Liver (tissue), 9 donors: Measurements from ENCODE around the gene TMEM184A. TPM values are rescaled to one million over a fixed set of nuclear protein-coding genes. Genes with fewer than 3 reads are reported as not detected.

Experiments
- DNase-seq: peaks from one replicate; pipeline ENCODE4 v3.0.0-alpha.2; 2017; ENCODE audit warnings: low spot score
- H3K27ac ChIP-seq, 2 donors: one replicate each; pipeline ENCODE4 v1.7.0; 2013; ENCODE audit warnings: inconsistent platforms in 2 of 2, low read length in 2 of 2, control low read depth in 1 of 2, low read depth in 1 of 2, mild to moderate bottlenecking in 1 of 2
- H3K27me3 ChIP-seq, 4 donors: one replicate each; pipeline versions ENCODE4 v1.6.1 to v1.7.0; 2013; ENCODE audit warnings: low read length in 3 of 4, inconsistent platforms in 1 of 4, mild to moderate bottlenecking in 1 of 4, moderate library complexity in 1 of 4; ENCODE audit not compliant: control insufficient read depth in 4 of 4, insufficient read depth in 4 of 4
- H3K36me3 ChIP-seq, 4 donors: one replicate each; pipeline versions ENCODE4 v1.6.1 to v1.7.0; 2013; ENCODE audit warnings: low read length in 3 of 4, mild to moderate bottlenecking in 3 of 4, low read depth in 1 of 4, moderate library complexity in 1 of 4; ENCODE audit not compliant: control insufficient read depth in 4 of 4, insufficient read depth in 3 of 4
- H3K4me1 ChIP-seq, 4 donors: one replicate each; pipeline versions ENCODE4 v1.6.1 to v1.7.0; 2013; ENCODE audit warnings: low read length in 3 of 4, mild to moderate bottlenecking in 3 of 4, moderate library complexity in 1 of 4; ENCODE audit not compliant: control insufficient read depth in 4 of 4, insufficient read depth in 4 of 4
- H3K4me3 ChIP-seq, 3 donors: one replicate each; pipeline versions ENCODE4 v1.6.1 to v1.7.0; 2013; ENCODE audit warnings: low read length in 3 of 3, control low read depth in 1 of 3, low read depth in 1 of 3, mild to moderate bottlenecking in 1 of 3
- H3K9ac ChIP-seq, 2 donors: one replicate each; pipeline ENCODE4 v1.7.0; 2013; ENCODE audit warnings: low read length in 2 of 2, mild to moderate bottlenecking in 2 of 2, moderate library complexity in 2 of 2, control low read depth in 1 of 2, low read depth in 1 of 2
- H3K9me3 ChIP-seq, 4 donors: one replicate each; pipeline versions ENCODE4 v1.6.1 to v1.7.0; 2013; ENCODE audit warnings: low read length in 3 of 4; ENCODE audit not compliant: control insufficient read depth in 4 of 4
- ATF3 ChIP-seq: IDR thresholded peaks from 2 replicates; pipeline ENCODE4 v1.6.1; 2016; ENCODE audit warnings: antibody characterized with exemption
- CTCF ChIP-seq: fragments of 150-350 bp; IDR thresholded peaks from 2 replicates; pipeline ENCODE4 v1.5.1; 2017; ENCODE audit warnings: improper control_type of control experiment, low read depth, low read length; ENCODE audit not compliant: missing input control
- EGR1 ChIP-seq, 2 donors: IDR thresholded peaks; 2 replicates each; pipeline ENCODE4 v1.6.1; 2016 to 2018; ENCODE audit warnings: antibody characterized with exemption in 2 of 2, low read depth in 2 of 2
- FOXA2 ChIP-seq: IDR thresholded peaks from 2 replicates; pipeline ENCODE4 v1.6.1; 2016; ENCODE audit warnings: antibody characterized with exemption
- GABPA ChIP-seq, 2 donors: IDR thresholded peaks in 1 of 2; conservative IDR thresholded peaks in 1 of 2; 2 replicates each; pipeline ENCODE4 v1.6.1; 2016; ENCODE audit warnings: antibody characterized with exemption in 2 of 2, mild to moderate bottlenecking in 1 of 2, moderate library complexity in 1 of 2
- HNF4A ChIP-seq, 2 donors: conservative IDR thresholded peaks; 2 replicates each; pipeline ENCODE4 v1.6.1; 2016; ENCODE audit warnings: antibody characterized with exemption in 2 of 2, mild to moderate bottlenecking in 2 of 2
- HNF4G ChIP-seq: IDR thresholded peaks from 2 replicates; pipeline ENCODE4 v1.6.1; 2016; ENCODE audit warnings: antibody characterized with exemption
- NR2F2 ChIP-seq: IDR thresholded peaks from 2 replicates; pipeline ENCODE4 v1.6.1; 2016; ENCODE audit warnings: antibody characterized with exemption
- RAD21 ChIP-seq, 2 donors: IDR thresholded peaks; 2 replicates each; pipeline ENCODE4 v1.6.1; 2016; ENCODE audit warnings: antibody characterized with exemption in 2 of 2, mild to moderate bottlenecking in 2 of 2
- REST ChIP-seq: IDR thresholded peaks from 2 replicates; pipeline ENCODE4 v1.6.1; 2016; ENCODE audit warnings: antibody characterized with exemption, mild to moderate bottlenecking
- RXRA ChIP-seq, 2 donors: IDR thresholded peaks; 2 replicates each; pipeline ENCODE4 v1.6.1; 2017 to 2018; ENCODE audit warnings: antibody characterized with exemption in 2 of 2, mild to moderate bottlenecking in 1 of 2
- TAF1 ChIP-seq: conservative IDR thresholded peaks from 2 replicates; pipeline ENCODE4 v1.6.1; 2016; ENCODE audit warnings: antibody characterized with exemption, mild to moderate bottlenecking
- YY1 ChIP-seq: IDR thresholded peaks from 2 replicates; pipeline ENCODE4 v1.6.1; 2016; ENCODE audit warnings: antibody characterized with exemption, mild to moderate bottlenecking
- ZBTB33 ChIP-seq: IDR thresholded peaks from 2 replicates; pipeline ENCODE4 v1.6.1; 2016; ENCODE audit warnings: antibody characterized with exemption
- WGBS: extraction: QIAGEN DNeasy Blood & Tissue Kit; methylation state at CpG from one replicate; pipeline ENCODE4 v1.1.7; 2013; 5-methylcytosine and 5-hydroxymethylcytosine counted together
- polyA plus RNA-seq, 2 donors: library from polyadenylated mRNA; stranded (reverse) in 1 of 2; unstranded in 1 of 2; fragments of 200-250 nt in 1 of 2; fragments of >200 nt in 1 of 2; fragmentation: Nextera tagmentation in 1 of 2; extraction: Ambion mirVana in 1 of 2; gene quantifications; one replicate each; pipeline versions ENCODE4 v1.2.1 to v1.2.3, GENCODE V29; 2013 to 2015
- total RNA-seq, 2 donors: library from RNA; depleted of rRNA; stranded (reverse); fragments of >200 nt; gene quantifications; one replicate each; pipeline ENCODE4 v1.2.3, GENCODE V29; 2014
- donor health status: healthy.
- donor health status: healthy.
- donor health status: healthy.
- donor health status: healthy.
- donor health status: healthy.

Gene TMEM184A
- total and polyA plus RNA-seq, 4 donors = 1.6 to 12.6 (median 11.4) TPM

GRCh38 chr7:1539181-1539881, 16.7 kb downstream of the TMEM184A start:
- no peaks in the 10 kb centered on the region for H3K9me3 ChIP-seq
- peaks cover 4 to 15% (median 9%) of the 10 kb centered on the region in 4 donors for H3K36me3 ChIP-seq
- no peak overlapping the region for H3K9ac ChIP-seq
- no peak for TF ChIP-seq ATF3
- no peak for TF ChIP-seq FOXA2
- no peak for TF ChIP-seq YY1
- TF ChIP-seq GABPA (IDR thresholded peaks at IDR 0.05 in 1 of 2, conservative IDR thresholded peaks at IDR 0.05 in 1 of 2) = no peak
- no peak for TF ChIP-seq RAD21 (IDR thresholded peaks at IDR 0.05)
- TF ChIP-seq TAF1 = no peak
- no peak for TF ChIP-seq REST
- no peak for TF ChIP-seq NR2F2
- no peak for TF ChIP-seq HNF4A (conservative IDR thresholded peaks at IDR 0.05)
- TF ChIP-seq HNF4G = no peak
- TF ChIP-seq RXRA (IDR thresholded peaks at IDR 0.05) = no peak
- TF ChIP-seq ZBTB33 = no peak
- no peak for TF ChIP-seq EGR1 (IDR thresholded peaks at IDR 0.05; ENCODE audit: low read depth in 2 of 2)
- TF ChIP-seq CTCF = no peak
- 92% methylated on average over 36 of the region's 36 CpGs for WGBS
- H3K27me3 ChIP-seq = no peaks in the 10 kb centered on the region
- no peak overlapping the region for H3K27ac ChIP-seq
- peaks cover 6 to 15% (median 12%) of the 10 kb centered on the region in 4 donors for H3K4me1 ChIP-seq
- no peak overlapping the region for H3K4me3 ChIP-seq
- no peak for DNase-seq
